Right renal pelvis (tissue), 4 donors: Measurements from ENCODE around the gene KIAA0586. TPM values are rescaled to one million over a fixed set of nuclear protein-coding genes. Genes with fewer than 3 reads are reported as not detected.
"Not testable (repeated sequence)": the region's sequence is repeated elsewhere in the genome, so short reads cannot be mapped to it uniquely, and the experiment has no call there.

Experiments
- DNase-seq, 4 donors: peaks; one replicate each; pipeline ENCODE4 v3.0.0-alpha.2; 2013; ENCODE audit warnings: low read depth in 4 of 4, low spot score in 3 of 4, missing footprints in 1 of 4
- polyA plus RNA-seq, 4 donors: library from polyadenylated mRNA; unstranded; fragments of 120-200 nt; gene quantifications; one replicate each; pipeline ENCODE4 v1.2.1, GENCODE V29; 2013; ENCODE audit not compliant: insufficient read length in 4 of 4

Gene KIAA0586
- polyA plus RNA-seq, 4 donors: 19.2 to 23.0 (median 21.5) TPM

DNA sequence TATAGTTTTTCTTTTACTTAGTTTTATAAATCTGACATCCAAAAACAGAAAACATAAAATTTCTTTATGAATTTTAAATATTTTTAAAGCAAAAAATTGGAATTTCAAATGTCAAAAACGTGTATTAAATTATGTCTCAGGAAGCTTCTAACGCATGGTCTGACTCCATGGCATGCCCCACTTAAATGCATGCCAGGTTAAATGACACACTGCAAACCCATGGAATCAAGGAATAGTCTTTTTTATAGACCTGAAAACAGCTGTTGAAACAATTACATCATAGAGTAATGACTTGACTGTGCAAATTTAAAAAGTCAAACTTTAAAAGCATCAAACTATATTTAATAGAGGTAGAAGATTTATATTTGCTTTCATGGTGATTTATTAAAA lies 114.1 kb downstream of the KIAA0586 start:
- no peak for DNase-seq

DNA sequence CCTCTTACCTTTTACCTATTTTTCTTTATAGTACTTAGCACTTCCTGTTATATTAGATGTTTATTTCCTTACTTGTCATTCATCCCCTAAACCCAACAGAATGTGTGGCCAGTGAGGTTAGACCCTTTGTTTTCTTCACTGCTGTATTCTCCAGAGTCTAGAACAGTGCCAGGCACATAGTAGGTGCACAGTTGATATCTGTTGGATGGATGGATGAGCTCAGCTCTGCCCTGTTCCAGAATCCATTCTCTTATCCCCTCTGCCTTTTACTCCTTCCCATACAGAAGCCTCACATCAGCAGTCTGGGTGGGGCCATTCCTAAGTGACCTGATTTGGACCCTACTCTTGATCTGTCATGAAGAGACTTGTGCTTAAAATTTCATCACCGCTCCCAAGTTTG lies 115.7 kb downstream of the KIAA0586 start:
- DNase-seq: no peak

- no peak for DNase-seq
These were observed 120.1 kb downstream of the KIAA0586 start for GRCh38 chr14:58547649-58548048.

- no peak for DNase-seq
These were observed 121.7 kb downstream of the KIAA0586 start for GRCh38 chr14:58549105-58549757.

- DNase-seq: no peak
These were observed 126.4 kb downstream of the KIAA0586 start for GRCh38 chr14:58553959-58554358.

- DNase-seq: no peak
These were observed 128.1 kb downstream of the KIAA0586 start for GRCh38 chr14:58555647-58556046.

DNA sequence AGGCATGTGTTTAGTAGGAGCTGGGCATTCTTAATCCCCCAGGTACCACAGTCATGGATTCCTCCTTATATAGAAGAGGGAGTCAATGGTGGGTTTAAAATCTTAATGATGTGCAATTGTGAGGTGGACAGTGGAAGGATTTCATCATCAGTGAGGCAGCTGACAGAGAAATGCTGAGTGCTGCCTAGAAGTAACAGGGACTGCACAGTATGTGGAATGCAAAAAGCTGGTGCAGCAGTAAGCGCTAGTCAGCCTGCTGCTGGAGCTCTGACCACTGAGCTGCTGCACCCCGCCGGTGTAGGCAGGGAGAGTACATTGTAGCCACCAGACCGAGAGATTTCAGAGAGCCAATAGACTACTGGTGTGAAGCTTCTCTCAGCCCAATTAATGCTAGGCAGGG lies 129.7 kb downstream of the KIAA0586 start:
- DNase-seq: no peak

DNA sequence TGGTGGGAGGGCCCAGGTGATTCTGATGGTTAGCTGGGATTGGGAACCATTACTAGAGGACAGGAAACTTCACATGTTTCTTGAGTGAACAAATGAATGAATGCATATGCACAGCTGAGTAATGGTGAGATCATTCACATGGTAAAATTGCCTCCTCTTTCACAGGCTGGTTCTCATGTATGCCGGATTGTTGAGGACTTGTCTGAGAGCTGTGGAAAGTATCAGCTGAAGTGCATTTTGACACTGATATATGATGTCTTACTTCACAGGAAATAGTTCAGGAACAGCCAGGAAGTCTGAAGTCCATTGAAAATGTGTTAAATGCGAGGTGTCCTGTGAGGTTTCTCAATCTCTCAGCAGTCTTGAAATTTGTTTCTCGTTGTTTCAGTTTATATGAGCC lies 132.7 kb downstream of the KIAA0586 start:
- DNase-seq: no peak

GRCh38 chr14:58562141-58562540 lies 134.6 kb downstream of the KIAA0586 start:
- no peak for DNase-seq

DNA sequence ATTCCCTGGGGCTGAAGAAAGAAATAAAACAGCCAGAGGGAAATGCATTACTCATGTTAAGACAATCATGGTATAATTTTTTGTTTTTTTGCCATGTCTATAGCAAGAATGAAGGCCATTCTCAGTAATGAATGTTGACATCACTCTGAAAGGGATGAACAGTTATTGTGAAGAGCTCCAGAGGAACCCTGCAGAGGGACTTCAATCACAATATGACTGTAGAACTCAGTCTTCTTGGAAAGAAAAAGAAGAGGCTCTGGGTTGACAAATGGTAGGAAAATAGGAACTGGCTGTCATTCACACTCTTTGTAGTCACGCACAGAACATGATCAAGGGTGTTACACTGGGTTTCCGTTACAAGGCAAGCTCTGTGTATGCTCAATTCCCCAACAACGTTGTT lies 136.5 kb downstream of the KIAA0586 start:
- DNase-seq: no peak

- DNase-seq: no peak
These were observed 138.3 kb downstream of the KIAA0586 start for GRCh38 chr14:58565832-58566231.

DNA sequence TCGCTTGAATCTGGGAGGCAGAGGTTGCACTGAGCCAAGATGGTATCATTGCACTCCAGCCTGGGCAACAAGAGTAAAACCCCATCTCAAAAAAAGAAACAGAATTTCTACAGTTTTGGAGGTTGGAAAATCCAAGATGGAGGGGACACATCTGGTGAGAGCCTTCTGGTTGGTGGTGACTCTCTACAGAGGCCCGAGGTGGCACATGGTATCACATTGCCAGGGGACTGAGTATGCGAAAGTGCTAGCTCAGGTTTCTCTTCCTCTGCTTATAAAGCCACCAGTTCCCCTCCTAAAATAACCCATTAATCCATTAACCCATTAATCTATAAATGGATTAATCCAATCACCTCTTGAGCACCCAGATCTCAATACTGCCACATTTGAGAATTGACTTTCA lies 139.5 kb downstream of the KIAA0586 start:
- no peak for DNase-seq

DNA sequence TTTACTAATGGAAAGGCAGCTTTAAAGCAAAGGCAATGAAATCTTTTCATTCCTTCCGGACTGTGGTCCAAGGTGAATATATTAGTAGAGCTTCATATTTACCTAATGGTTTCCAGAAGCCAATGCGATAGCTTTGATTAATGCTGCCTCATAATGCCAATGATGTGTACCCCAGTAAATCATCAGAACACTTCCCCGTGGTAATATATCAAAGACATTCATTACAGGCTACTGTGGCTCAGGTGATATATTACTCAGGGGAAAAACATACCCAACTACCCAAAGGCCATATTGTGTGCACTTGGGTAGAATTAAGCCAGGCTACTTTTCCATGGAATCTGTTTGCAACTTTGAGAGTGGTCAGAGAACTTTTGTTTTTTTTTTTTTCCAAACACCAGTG lies 140.8 kb downstream of the KIAA0586 start:
- DNase-seq: no peak

DNA sequence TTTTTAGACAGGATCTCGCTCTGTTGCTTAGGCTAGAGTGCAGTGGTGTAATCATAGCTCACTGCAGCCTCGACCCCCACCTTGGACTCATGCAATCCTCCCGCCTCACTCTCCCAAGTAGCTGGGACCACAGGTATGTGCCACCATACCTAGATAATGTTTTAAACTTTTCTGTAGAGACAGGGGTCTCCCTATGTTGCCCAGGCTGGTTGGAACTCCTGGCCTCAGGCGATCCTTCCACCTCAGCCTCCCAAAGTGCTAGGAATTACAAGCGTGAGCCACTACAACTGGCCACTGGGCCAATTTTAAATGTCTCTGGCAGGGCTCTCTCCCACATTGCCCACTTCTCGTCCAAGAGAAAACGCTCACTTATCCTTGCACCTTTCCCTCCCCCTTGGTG lies 143.7 kb downstream of the KIAA0586 start:
- no peak for DNase-seq

DNA sequence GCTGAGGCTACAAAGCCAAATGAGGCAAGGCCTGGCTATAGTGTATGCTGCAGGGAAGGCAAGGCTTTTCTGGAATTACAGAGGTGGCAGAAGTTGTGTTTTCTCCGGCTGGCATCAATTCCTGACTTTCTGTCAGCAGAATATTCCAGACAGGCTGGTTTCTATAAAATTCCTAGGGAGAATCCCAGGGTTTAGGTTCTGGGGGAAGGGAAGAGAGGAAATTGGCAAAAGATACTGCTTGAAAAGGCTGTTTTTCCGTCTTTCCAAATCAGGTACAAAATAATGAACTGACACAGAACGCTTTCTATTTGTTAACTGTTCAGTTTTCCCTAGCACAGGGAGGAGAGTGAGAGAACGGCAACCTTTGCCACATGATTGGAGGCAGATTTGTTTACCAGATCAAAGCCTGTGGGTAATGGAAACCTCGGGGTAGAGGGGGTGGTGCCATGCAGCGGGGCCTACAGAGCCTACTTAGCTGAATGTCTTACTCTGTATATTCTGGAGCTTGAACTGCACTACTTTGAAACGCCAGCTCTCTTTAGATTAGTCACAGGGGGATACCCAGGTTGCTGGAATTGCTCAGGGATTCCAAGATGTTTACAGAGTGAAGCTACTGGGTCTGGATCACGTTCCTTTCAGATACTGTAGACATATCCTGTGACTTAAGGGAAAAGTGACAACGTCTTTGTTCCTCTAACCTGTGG lies 144.4 kb downstream of the KIAA0586 start:
- peak in 1 of 4 donors; percentile 25 for DNase-seq

GRCh38 chr14:58572473-58572853 lies 144.9 kb downstream of the KIAA0586 start:
- no peak for DNase-seq

- DNase-seq: no peak
These were observed 145.3 kb downstream of the KIAA0586 start for GRCh38 chr14:58572863-58573262.

GRCh38 chr14:58574623-58575022 lies 147.1 kb downstream of the KIAA0586 start:
- no peak for DNase-seq

- no peak for DNase-seq
These were observed 148.4 kb downstream of the KIAA0586 start for GRCh38 chr14:58575956-58576355.

DNA sequence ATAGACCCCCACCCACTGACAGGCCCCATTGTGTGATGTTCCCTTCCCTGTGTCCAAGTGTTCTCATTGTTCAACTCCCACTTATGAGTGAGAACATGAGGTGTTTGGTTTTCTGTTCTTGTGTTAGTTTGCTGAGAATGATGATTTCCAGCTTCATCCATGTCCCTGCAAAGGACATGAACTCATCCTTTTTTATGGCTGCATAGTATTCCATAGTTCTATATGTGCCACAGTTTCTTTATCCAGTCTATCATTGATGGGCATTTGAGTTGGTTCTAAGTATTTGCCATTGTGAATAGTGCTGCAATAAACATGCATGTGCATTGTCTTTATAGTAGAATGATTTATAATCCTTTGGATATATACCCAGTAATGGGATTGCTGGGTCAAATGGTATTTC lies 152.5 kb downstream of the KIAA0586 start:
- not testable (repeated sequence) for DNase-seq

- DNase-seq: not testable (repeated sequence)
These were observed 153.9 kb downstream of the KIAA0586 start for GRCh38 chr14:58581389-58581788.

- no peak for DNase-seq
These were observed 156.9 kb downstream of the KIAA0586 start for GRCh38 chr14:58584383-58584782.
